GM12878 (cell line): Measurements from ENCODE around the gene RGSL1.

Source experiments
- ATF3 ChIP-seq: IDR thresholded peaks from 2 replicates; pipeline ENCODE4 v1.6.1; 2011; ENCODE audit warnings: low read depth, mild to moderate bottlenecking, low read length, moderate library complexity, borderline replicate concordance; ENCODE audit errors: extremely low read depth
- CEBPZ ChIP-seq: fragments of 150-350 bp; IDR thresholded peaks from 2 replicates; pipeline ENCODE4 v1.6.1; 2016; ENCODE audit warnings: low read depth, low read length
- CREB1 ChIP-seq: IDR thresholded peaks from 2 replicates; pipeline ENCODE4 v1.6.1; 2012; ENCODE audit warnings: low read depth, mild to moderate bottlenecking, inconsistent platforms
- CTCF ChIP-seq, 3 experiments: IDR thresholded peaks in 2 of 3; conservative IDR thresholded peaks in 1 of 3; 2 replicates each; pipeline ENCODE4 v1.5.1; 2011; ENCODE audit warnings: low read depth in 3 of 3, low read length in 3 of 3, mild to moderate bottlenecking in 3 of 3, control low read depth in 2 of 3, moderate library complexity in 2 of 3, inconsistent platforms in 1 of 3, mixed read lengths in 1 of 3; ENCODE audit not compliant: control insufficient read depth in 2 of 3, insufficient read depth in 1 of 3; ENCODE audit errors: extremely low read depth in 1 of 3
- EZH2 ChIP-seq: IDR thresholded peaks from 2 replicates; pipeline ENCODE4 v1.6.1; 2012; ENCODE audit warnings: low read depth, mild to moderate bottlenecking, control low read depth, inconsistent platforms, low read length, borderline replicate concordance; ENCODE audit not compliant: control insufficient read depth
- GABPA ChIP-seq: IDR thresholded peaks from 2 replicates; pipeline ENCODE4 v1.6.1; 2014; ENCODE audit warnings: antibody characterized with exemption, low read depth, mild to moderate bottlenecking, inconsistent platforms
- JUNB ChIP-seq: IDR thresholded peaks from 2 replicates; pipeline ENCODE4 v1.6.1; 2016; ENCODE audit warnings: antibody characterized with exemption, mild to moderate bottlenecking
- NR2F1 ChIP-seq: fragments of 450-650 bp; conservative IDR thresholded peaks from 2 replicates; pipeline ENCODE4 v1.6.1; 2017; ENCODE audit warnings: mild to moderate bottlenecking
- POLR2AphosphoS5 ChIP-seq: IDR thresholded peaks from 2 replicates; pipeline ENCODE4 v1.6.1; 2011; ENCODE audit warnings: mild to moderate bottlenecking, low read length, inconsistent platforms
- RCOR1 ChIP-seq: conservative IDR thresholded peaks from 2 replicates; pipeline ENCODE4 v1.6.1; 2012; ENCODE audit warnings: low read depth, low read length, improper control_type of control experiment
- ZBTB40 ChIP-seq: fragments of 450-650 bp; IDR thresholded peaks from 2 replicates; pipeline ENCODE4 v1.6.1; 2016; ENCODE audit warnings: mild to moderate bottlenecking, moderate library complexity, borderline replicate concordance
- ZSCAN29 ChIP-seq: fragments of 450-650 bp; IDR thresholded peaks from 2 replicates; pipeline ENCODE4 v1.6.1; 2017; ENCODE audit warnings: mild to moderate bottlenecking, moderate library complexity

GRCh38 chr1:182484531-182485257, 34.7 kb downstream of the RGSL1 start:
- TF ChIP-seq POLR2AphosphoS5 = no peak
- TF ChIP-seq EZH2 = no peak
- peak; percentile 30 to 76 (median 70) for TF ChIP-seq CTCF (IDR thresholded peaks at IDR 0.05 in 2 of 3, conservative IDR thresholded peaks at IDR 0.05 in 1 of 3; ENCODE audit: control insufficient read depth in 2 of 3, extremely low read depth in 1 of 3, insufficient read depth in 1 of 3, low read depth in 3 of 3, low read length in 3 of 3)
- no peak for TF ChIP-seq ZBTB40
- TF ChIP-seq NR2F1 = no peak
- no peak for TF ChIP-seq ATF3
- TF ChIP-seq ZSCAN29 = no peak
- TF ChIP-seq JUNB = no peak
- TF ChIP-seq CEBPZ = no peak
- no peak for TF ChIP-seq GABPA
- no peak for TF ChIP-seq RCOR1
- TF ChIP-seq CREB1 = no peak
